CD4-positive, alpha-beta T cell treated with Interleukin-17A for 1 hour (primary cell): Measurements from ENCODE around the gene SEZ6L2.
A peak's percentile ranks its signal among the peaks of the same experiment; 100 is the strongest.
"Not testable (repeated sequence)": the region's sequence is repeated elsewhere in the genome, so short reads cannot be mapped to it uniquely, and the experiment has no call there.

Experiments used
- DNase-seq: peaks from one replicate; pipeline ENCODE4 v3.0.0-alpha.2; 2020

The SEZ6L2 gene

DNA sequence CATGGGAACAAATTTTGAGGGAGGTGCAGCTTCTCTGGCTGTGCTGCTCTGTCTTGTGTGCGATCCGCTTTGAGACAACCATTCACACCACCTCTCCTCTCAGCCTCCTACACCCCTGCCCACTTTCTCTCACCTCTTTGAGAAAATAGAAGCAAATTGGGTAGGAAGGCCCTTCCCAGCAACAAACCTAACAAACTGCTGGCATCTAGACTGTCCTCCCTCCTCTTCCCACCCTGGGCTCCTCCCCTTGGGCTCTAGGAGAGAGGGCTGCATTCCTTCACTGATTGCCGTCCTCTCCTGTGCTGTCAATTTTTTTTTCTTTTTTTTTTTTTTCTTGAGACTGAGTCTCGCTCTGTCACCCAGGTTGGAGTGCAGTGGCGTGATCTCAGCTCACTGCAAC is 49.8 kb downstream of the SEZ6L2 start:
- DNase-seq, result no peak

DNA sequence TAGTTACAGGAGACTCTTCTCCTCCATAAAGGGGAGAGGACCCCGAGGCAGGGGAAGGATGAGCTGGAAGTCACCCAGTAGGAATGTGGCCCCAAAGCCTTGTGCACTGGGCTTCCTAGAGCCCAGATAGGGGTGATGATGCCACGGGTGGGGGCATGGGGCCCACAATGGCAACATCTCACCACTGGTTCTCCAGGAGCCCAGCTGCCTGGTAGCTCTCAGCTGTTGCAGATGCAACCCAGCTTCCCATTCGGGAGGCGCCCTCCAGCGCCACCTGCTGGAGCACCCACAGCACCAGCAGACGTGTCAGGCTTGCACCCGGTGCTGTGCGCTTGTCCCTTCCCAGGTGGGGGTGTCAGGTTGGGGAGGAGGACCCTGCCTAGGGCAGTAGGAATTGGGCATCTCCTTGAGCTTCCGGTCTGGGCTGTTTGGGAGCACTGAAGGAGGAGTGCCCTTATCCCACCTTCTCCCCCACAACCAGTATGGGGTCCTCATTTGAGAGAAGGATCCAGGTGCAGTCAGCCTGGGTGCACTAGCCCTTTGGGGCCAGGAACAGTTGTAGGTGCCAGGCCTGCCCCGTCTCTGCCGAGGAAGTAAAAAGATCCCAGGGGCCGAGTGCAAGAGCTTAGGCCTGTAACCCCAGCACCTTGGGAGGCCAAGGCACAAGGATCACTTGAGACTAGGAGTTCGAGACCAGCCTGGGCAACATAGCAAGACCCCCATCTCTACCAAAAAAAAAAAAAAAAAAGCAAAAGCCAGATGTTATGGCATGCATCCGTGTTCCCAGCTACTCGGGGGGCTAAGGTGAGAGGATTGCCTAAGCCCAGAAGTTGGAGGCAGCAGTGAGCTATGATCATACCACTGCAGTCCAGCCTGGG is 50.7 kb downstream of the SEZ6L2 start:
- peak; percentile 82 for DNase-seq

DNA sequence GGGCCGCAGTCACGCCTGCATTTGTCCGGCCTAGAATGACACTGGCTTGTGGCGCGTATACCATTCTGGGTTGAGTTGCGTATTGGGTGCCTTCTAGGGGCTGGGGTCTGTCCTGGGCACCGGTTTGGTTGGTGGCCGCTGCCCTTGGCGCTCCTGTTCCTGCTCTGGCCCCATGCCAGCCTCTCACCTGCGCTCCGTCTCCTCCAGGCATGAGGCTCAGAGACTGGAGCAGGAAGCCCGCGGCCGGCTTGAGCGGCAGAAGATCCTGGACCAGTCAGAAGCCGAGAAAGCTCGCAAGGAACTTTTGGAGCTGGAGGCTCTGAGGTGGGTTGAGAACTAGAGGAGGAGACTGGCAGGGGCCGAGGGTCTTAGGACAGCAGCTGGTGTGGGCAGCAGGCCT is 53.7 kb downstream of the SEZ6L2 start:
- no peak for DNase-seq

DNA sequence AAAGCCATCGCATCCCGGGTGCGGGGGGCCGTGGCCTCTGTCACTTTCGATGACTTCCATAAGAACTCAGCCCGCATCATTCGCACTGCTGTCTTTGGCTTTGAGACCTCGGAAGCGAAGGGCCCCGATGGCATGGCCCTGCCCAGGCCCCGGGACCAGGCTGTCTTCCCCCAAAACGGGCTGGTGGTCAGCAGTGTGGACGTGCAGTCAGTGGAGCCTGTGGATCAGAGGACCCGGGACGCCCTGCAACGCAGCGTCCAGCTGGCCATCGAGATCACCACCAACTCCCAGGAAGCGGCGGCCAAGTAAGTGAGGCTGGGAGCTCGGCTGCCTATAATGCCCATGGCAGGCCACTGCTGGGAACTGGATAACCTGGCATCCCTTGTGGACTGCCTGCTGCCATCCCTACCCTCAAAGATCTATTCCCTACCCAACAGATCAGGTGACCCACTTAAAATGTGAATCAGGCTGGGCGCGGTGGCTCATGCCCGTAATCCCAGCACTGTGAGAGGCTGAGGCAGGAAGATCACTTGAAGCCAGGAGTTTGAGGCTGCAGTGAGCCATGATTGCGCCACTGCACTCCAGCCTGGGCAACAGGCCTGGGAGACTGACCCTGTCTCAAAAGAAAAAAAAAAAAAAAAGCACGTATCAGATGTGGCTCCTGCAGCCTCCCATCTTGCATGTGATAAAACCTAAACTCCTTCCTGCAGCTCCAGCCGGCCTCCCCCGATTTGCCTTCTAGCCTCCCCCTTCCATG is 54.6 kb downstream of the SEZ6L2 start:
- no peak for DNase-seq

DNA sequence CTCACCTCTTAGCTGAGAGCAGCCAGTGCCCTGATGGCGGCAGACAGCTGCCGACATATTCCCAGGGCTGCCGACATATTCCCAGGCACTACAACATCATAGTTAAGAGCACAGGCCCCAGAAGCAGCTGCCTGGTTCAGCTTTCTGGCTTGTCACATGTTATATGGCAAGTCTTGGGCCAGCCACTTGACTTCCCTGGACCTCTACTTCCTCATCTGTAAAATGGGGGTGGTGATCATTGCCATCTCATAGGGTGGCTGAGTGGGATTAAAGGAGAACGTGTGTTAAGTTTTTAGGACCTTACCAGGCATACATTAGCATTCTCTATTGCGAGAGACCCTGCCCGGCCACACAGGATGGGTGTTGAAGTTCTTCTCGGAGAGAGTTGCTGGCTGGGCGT is 55.4 kb downstream of the SEZ6L2 start:
- no peak for DNase-seq

DNA sequence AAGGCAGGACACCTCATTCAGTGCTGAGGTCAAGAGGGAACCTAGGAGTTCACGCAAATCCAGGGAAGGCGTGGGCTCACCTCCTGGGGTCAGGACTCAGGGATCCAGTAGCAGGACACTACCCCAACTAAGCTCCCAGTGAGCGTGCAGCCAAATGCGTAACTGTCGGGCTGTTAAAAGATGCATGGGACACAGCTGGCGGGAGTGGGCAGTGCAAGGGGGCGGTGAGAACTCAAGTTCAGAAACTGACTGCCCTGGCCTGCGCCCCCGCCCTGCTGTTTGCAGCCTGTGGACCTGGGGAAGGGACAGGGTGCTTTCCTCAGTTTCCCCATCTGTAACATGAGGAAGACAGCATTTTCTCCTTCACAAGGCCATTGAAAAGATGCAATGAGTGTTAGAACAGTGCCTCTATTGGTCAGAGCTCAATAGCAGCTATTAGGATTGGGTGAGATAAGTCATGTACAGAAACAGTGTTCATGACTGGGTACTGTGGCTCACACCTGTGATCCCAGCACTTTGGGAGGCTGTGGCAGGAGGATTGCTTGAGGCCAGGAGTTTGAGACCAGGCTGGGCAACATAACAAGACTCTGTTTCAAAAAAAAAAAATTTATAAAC is 56.5 kb downstream of the SEZ6L2 start:
- no peak for DNase-seq

DNA sequence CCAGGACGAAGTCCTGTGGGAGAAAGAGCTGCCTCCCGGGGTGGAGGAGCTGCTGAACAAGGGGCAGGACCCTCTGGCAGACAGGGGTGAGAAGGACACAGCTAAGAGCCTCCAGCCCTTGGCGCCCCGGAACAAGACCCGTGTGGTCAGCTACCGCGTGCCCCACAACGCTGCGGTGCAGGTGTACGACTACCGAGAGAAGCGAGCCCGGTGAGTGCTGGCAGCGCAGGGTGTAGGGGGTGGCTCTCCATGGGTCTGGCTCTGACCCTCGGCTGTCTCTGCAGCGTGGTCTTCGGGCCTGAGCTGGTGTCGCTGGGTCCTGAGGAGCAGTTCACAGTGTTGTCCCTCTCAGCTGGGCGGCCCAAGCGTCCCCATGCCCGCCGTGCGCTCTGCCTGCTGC is 57.7 kb downstream of the SEZ6L2 start:
- DNase-seq, result no peak

DNA sequence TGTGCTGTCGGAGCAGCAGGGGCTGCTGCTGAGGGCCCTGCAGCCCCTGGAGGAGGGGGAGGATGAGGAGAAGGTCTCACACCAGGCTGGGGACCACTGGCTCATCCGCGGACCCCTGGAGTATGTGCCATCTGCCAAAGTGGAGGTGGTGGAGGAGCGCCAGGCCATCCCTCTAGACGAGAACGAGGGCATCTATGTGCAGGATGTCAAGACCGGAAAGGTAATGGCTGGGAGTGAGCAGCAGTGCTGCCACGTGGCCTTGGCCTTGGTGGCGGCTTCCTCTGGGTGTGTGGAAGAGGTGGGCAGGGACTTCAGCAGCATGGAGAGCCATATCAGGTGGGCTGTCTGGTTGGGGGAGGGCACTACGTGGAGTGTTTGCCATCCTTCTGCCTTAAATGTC is 59.1 kb downstream of the SEZ6L2 start:
- no peak for DNase-seq

DNA sequence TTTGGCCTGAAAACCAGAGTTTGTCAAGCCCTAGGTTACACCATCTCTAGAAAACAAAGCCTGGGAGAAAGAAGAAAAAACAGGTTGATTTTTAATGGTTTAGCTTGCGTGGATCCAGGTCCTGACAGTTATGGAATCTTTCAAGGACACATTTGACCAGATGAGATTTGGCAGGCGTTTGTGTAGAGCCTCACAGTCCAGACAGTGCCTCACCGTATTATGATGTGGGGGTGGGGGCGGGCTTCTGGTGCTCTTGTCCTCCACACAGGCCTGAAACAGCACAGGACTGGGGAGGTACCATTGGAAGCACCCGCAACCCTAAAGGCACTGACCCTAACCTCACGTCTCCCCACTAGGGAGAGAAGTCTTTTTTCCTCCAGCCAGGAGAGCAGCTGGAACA is 59.5 kb downstream of the SEZ6L2 start:
- no peak for DNase-seq

DNA sequence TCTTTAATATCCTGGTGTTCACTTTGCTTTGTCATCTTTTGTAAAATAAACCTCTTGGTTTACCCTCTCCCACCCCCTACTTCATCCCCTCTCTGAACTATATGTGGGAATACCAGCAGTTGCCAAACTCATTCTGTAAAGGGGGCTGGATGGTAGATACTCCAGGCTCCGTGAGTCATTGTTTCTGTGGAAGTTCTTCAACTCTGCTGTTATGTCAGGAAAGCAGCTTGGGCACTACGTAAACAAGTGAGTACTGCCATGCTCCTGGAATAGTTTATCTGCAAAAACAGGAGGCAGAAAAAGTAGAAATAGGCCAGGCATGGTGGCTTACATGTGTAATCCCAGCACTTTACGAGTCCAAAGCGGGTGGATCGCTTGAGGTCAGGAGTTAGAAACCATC is 61.5 kb downstream of the SEZ6L2 start:
- no peak for DNase-seq

DNA sequence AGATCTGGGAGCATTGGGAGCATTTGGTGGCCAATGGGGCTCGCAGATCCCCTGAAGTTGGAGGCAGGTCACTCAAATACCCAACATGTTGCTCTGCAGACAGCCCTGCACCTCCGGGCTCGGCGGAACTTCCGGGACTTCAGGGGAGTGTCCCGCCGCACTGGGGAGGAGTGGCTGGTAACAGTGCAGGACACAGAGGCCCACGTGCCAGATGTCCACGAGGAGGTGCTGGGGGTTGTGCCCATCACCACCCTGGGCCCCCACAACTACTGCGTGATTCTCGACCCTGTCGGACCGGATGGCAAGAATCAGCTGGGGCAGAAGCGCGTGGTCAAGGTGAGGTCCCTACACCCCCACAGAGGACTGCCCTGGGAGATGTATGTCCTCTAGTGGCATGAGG is 62.7 kb downstream of the SEZ6L2 start:
- DNase-seq, result no peak

DNA sequence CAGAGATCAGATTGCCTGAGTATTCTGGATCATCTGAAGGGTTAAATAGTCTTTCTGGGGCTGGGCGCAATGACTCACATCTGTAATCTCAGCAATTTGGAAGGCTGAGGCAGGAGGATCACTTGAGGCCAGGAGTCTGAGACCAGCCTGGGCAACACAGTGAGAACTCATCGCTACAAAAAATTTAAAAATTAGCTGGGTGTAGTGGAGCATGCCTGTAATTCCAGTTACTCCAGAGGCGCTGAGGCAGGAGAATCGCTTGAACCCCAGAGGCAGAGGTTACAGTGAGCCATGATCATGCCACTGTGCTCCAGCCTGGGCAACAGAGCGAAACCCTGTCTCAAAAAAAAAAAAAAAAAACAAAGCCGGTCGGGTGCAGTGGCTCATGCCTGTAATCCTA is 63.4 kb downstream of the SEZ6L2 start:
- DNase-seq, result no peak

DNA sequence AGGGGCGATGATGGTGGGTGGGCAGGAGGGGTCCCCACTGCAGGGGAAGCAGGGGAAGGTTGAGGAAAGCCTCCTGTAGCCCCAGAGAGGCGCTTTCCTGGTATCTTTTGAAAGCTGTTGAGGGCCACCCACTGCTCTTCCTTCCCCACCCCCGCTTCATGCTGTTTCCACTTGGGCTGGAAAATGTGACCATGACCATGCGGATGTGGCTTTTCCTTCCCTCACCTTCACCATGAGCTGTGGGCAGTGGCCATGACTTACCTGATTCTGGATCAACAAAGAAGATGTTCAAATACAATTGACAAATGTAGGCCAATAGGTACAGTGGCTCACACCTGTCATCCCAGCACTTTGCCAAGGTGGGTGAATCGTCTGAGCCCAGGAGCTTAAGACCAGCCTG is 65.3 kb downstream of the SEZ6L2 start:
- DNase-seq, result no peak

DNA sequence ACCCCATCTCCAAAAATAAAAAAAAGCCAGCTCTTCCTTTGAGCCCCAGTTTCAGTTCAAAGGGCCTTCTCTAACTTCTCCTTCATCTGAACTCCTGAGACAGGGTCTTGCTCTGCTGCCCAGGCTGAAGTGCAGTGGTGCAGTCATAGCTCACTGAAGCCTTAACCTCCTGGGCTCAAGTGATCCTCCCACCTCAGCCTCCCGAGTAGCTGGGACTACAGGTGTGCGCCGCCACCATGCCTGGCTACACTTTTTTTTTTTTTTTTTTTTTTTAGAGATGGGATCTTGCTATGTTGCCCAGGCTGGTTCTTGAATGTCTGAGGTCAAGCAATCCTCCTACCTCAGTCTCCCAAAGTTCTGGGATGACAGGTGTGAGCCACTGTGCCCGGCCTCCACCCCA is 66.1 kb downstream of the SEZ6L2 start:
- DNase-seq, result not testable (repeated sequence)

DNA sequence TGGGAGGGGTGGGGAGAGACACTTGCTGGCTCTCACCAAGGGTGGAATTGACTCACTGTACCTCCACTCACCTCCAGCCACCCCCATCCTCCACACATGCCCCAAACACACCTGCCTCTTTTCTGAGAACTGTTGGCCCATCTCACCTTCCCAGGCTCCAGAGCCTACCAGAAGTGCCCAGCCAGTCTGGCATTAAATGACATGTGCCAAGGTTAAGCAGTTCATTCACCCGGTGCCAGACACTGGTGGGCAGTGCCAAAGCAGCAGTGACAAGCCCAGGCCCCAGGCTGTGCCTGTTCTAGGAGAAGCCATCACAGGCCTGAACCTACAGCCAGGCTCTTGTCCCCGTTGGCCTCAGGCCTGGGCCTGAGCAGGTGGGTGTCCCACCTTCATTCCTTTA is 67.9 kb downstream of the SEZ6L2 start:
- no peak for DNase-seq

DNA sequence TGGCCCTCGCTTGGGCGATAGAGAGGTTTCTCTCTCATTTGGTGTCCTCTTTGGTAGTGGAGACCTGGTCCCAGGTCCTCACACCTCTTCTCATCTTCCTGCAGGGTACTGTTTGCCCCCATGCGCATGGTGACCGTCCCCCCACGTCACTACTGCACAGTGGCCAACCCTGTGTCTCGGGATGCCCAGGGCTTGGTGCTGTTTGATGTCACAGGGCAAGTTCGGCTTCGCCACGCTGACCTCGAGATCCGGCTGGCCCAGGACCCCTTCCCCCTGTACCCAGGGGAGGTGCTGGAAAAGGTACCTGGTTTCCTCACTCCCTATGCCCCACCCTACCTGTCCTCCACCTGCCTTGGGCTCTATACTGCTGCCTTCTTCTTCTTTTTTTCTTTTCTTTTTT is 68.6 kb downstream of the SEZ6L2 start:
- no peak for DNase-seq

DNA sequence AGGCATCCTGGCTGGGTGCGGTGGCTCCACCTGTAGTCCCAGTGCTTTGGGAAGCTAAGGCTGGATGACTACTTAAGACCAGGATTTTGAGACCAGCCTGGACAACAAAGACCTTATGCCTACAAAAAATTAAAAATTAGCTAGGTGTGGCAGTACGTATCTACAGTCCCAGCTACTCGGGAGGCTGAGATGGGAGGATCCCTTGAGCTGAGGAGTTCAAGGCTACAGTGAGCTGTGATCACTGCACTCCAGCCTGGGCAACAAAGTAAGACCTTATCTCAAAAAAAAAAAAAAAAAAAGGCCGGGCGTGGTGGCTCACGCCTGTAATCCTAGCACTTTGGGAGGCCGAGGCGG is 73.0 kb downstream of the SEZ6L2 start:
- DNase-seq, result no peak

DNA sequence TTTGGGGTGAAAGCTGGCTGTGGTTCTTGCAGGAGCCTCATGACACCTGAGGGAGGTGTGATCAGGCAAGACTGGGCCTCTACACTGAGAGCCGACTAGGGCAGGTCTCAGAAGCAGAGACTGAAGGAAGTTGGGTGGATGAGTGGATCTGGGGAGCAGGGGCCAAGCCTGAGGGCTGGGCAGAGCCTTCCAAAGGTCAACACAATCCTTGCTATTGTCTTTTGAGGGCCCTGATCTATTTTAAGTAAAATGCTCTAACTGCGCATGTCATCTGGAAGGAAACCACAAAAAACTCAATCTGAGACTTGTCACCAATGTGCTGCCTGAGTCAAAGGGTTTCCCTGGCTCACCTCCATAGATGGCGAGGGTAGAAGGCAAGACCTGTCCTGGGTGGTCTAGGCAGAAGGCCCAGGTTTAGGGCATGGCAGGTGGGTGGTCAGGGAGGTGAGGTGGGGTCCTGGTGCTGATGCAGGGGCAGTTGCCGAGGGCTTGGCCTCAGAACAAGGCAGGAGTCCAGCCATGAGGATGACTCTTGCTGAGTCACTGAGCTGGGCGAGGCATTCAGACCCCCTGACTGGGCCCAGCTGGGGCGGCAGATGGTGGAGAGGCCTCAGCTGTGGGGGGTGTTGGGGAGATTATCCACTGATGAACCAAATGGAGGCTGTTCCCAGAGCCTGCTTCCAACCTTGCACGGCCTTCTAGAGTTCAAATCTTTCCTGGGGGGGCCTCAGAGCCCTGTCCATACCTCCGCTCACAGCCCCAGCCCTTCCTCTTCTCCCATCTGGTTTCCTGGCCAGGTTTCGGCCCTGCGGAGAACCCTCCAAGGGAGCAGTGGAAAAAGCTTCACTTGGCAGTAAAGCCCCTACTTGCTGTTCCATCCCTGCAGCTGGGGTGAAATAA is 74.0 kb downstream of the SEZ6L2 start:
- DNase-seq, result peak; percentile 42

DNA sequence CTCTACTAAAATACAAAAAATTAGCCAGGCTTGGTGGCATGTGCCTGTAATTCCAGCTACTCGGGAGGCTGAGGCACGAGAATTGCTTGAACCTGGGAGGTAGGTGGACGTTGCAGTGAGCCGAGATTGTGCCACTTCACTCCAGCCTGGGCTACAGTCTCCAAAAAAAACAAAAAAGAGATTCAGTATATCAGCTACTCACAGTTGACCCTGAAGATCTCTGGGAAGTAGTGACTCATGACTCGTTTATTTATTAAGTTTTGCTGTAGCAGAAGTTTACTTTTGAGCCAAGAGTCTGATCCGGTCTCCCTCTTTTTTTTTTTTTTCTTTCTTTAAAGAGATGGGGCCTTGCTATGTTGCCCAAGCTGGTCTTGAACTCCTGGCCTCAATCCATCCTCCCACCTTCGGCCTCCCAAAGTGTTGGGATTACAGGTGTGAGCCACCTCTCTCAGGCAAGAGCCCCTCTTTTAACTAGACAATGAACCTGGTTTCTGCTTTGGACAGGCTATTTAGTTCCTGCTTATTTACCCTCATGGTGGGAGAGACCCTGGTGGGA is 74.7 kb downstream of the SEZ6L2 start:
- no peak for DNase-seq

DNA sequence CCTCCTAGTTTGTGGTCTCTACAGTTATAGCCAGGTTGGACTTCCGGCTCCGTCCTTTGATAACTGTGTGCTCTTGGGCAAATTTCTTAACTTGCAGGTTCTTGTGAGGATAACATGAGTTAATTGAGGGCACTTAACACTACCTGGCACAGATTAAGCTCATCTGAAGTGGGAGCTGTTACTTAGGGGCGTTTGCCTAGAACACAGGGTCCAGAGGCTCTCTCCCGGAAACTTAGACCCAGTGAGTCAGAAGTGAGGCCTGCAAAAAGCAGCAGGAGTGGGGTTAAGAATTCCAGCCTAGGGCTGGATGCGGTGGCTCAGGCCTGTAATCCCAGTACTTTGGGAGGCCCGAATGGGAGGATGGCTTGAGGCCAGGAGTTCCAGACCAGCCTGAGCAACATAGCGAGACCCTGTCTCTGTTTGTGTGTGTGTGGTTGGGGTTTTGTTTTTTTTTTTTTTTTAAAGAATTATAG is 77.7 kb downstream of the SEZ6L2 start:
- DNase-seq, result no peak
